Suprapubic skin (tissue), 4 donors: ENCODE results near the gene MLXIPL. TPM values are rescaled to one million over a fixed set of nuclear protein-coding genes. Genes with fewer than 3 reads are reported as not detected.

Source experiments
- DNase-seq, 2 donors: peaks; one replicate each; pipeline ENCODE4 v3.0.0-alpha.2; 2019; ENCODE audit warnings: low spot score in 2 of 2
- H3K27ac ChIP-seq: fragments of 200-600 bp; sonication (generic); one replicate; pipeline ENCODE4 v1.5.1; 2019
- H3K27me3 ChIP-seq: fragments of 200-600 bp; sonication (generic); one replicate; pipeline ENCODE4 v1.5.1; 2019
- H3K36me3 ChIP-seq: fragments of 200-600 bp; sonication (generic); one replicate; pipeline ENCODE4 v1.5.1; 2019
- H3K4me1 ChIP-seq: fragments of 200-600 bp; sonication (generic); one replicate; pipeline ENCODE4 v1.5.1; 2019
- H3K4me3 ChIP-seq: fragments of 200-600 bp; sonication (generic); one replicate; pipeline ENCODE4 v1.5.1; 2019; ENCODE audit warnings: mild to moderate bottlenecking
- H3K9me3 ChIP-seq: fragments of 200-600 bp; sonication (generic); one replicate; pipeline ENCODE4 v1.5.1; 2019
- CTCF ChIP-seq, 2 donors: fragments of 200-600 bp in 1 of 2; fragments of 450-650 bp in 1 of 2; sonication (generic) in 1 of 2; IDR thresholded peaks; one replicate each; pipeline ENCODE4 v1.5.1; 2016 to 2019; ENCODE audit warnings: antibody characterized with exemption in 2 of 2, mild to moderate bottlenecking in 1 of 2, moderate library complexity in 1 of 2
- EP300 ChIP-seq: sonication (generic); formaldehyde crosslinking; IDR thresholded peaks from one replicate; pipeline ENCODE4 v1.6.1; 2017; ENCODE audit warnings: antibody characterized with exemption
- POLR2A ChIP-seq, 2 donors: fragments of 450-650 bp; IDR thresholded peaks; one replicate each; pipeline ENCODE4 v1.6.1; 2017; ENCODE audit warnings: antibody characterized with exemption in 2 of 2, mild to moderate bottlenecking in 2 of 2, moderate library complexity in 2 of 2
- POLR2AphosphoS5 ChIP-seq, 3 donors: sonication (generic); formaldehyde crosslinking; IDR thresholded peaks; one replicate each; pipeline ENCODE4 v1.6.1; 2017; ENCODE audit warnings: antibody characterized with exemption in 3 of 3
- WGBS: methylation state at CpG from one replicate; pipeline ENCODE4 v1.1.5; 2018; 5-methylcytosine and 5-hydroxymethylcytosine counted together
- total RNA-seq, 4 donors: library from RNA; depleted of rRNA; stranded (reverse); fragments of >200 nt; gene quantifications; one replicate each; pipeline ENCODE4 v1.1.0, GENCODE V29; 2016

MLXIPL gene
- total RNA-seq, 4 donors from 2014 or later: 1.9 to 9.3 (median 2.7) TPM

GRCh38 chr7:73560109-73560835, 64.0 kb downstream of the MLXIPL start:
- H3K27me3 ChIP-seq: no peaks in the 10 kb centered on the region
- H3K27ac ChIP-seq: no peak overlapping the region
- TF ChIP-seq POLR2AphosphoS5 (IDR thresholded peaks at IDR 0.05): no peak
- no peak for TF ChIP-seq EP300
- TF ChIP-seq POLR2A (IDR thresholded peaks at IDR 0.05): no peak
- TF ChIP-seq CTCF (IDR thresholded peaks at IDR 0.05): no peak
- H3K4me3 ChIP-seq: no peak overlapping the region
- no peak for DNase-seq
- no peaks in the 10 kb centered on the region for H3K9me3 ChIP-seq
- H3K36me3 ChIP-seq: no peaks in the 10 kb centered on the region
- 55% methylated on average over 11 of the region's 11 CpGs for WGBS
- H3K4me1 ChIP-seq: peaks cover 19% of the 10 kb centered on the region

GRCh38 chr7:73557397-73558257, 66.7 kb downstream of the MLXIPL start, which contains the start of gene BCL7B:
BCL7B (minus strand) TSS chr7:73557690; CDS start chr7:73557578, 112 bp downstream.
- Histone ChIP-seq H3K27me3 (no peaks in the 10 kb centered on the region), H3K4me1 (peaks cover 25% of the 10 kb centered on the region)
- TF ChIP-seq EP300 (no peak), POLR2A (IDR thresholded peaks at IDR 0.05) (peak; percentile 46 to 79), CTCF (IDR thresholded peaks at IDR 0.05) (no peak), POLR2AphosphoS5 (IDR thresholded peaks at IDR 0.05) (peak in 1 of 3 donors; percentile 67)

GRCh38 chr7:73557108-73557396, 67.3 kb downstream of the MLXIPL start:
- TF ChIP-seq POLR2A (IDR thresholded peaks at IDR 0.05) (no peak), CTCF (IDR thresholded peaks at IDR 0.05) (no peak), EP300 (no peak), POLR2AphosphoS5 (IDR thresholded peaks at IDR 0.05) (no peak)
- DNase-seq: peak; percentile 95 to 96
- H3K36me3 ChIP-seq: peaks cover 19% of the 10 kb centered on the region
- H3K27ac ChIP-seq: peak overlapping the region; percentile 100
- H3K4me1 ChIP-seq: peaks cover 25% of the 10 kb centered on the region
- H3K27me3 ChIP-seq: no peaks in the 10 kb centered on the region
- no CpG with 5 or more reads among the region's 36 CpGs for WGBS
- peak overlapping the region; percentile 86 for H3K4me3 ChIP-seq
- H3K9me3 ChIP-seq: no peaks in the 10 kb centered on the region

More at GRCh38 chr7:73557397-73558257, 66.7 kb downstream of the MLXIPL start, which contains the start of gene BCL7B:
- peaks cover 13% of the 10 kb centered on the region for H3K36me3 ChIP-seq
- H3K27ac ChIP-seq: peak within 1 kb of the TSS; percentile 100
- peak; percentile 85 for DNase-seq
- 14% methylated on average over 18 of the region's 83 CpGs for WGBS
- H3K4me3 ChIP-seq: peak within 1 kb of the TSS; percentile 86
- no peaks in the 10 kb centered on the region for H3K9me3 ChIP-seq

- Histone ChIP-seq H3K9me3 (no peaks in the 10 kb centered on the region), H3K4me1 (peaks cover 25% of the 10 kb centered on the region), H3K27ac (peak overlapping the region; percentile 100), H3K36me3 (peaks cover 25% of the 10 kb centered on the region), H3K4me3 (peak overlapping the region; percentile 86), H3K27me3 (no peaks in the 10 kb centered on the region)
- WGBS: 15% methylated on average over 28 of the region's 28 CpGs
- no peak for DNase-seq
- TF ChIP-seq POLR2A (IDR thresholded peaks at IDR 0.05): no peak
- TF ChIP-seq POLR2AphosphoS5 (IDR thresholded peaks at IDR 0.05): no peak
- no peak for TF ChIP-seq EP300
- TF ChIP-seq CTCF (IDR thresholded peaks at IDR 0.05): no peak
Observed at GRCh38 chr7:73556208-73557107, 67.9 kb downstream of the MLXIPL start.
